ENCODE data around the gene MAZ. TPM values are rescaled to one million over a fixed set of nuclear protein-coding genes. Genes with fewer than 3 reads are reported as not detected.
"Not testable (repeated sequence)": the region's sequence is repeated elsewhere in the genome, so short reads cannot be mapped to it uniquely, and the experiment has no call there.

The MAZ gene
- total RNA-seq, 1 donor from 2014 or later = 74.0 TPM

- no peak for ATAC-seq (ENCODE audit: poor library complexity)
- intact Hi-C loops (cut with DNase I) = no loop called here
- no peak for DNase-seq
These were observed 26.9 kb upstream of the MAZ start for GRCh38 chr16:29779474-29779873.

GRCh38 chr16:29783094-29783953 is 23.0 kb upstream of the MAZ start:
- ATAC-seq (ENCODE audit: poor library complexity); intact Hi-C loops (cut with DNase I); DNase-seq: not testable (repeated sequence)

GRCh38 chr16:29784157-29784556 is 22.2 kb upstream of the MAZ start:
- ATAC-seq (ENCODE audit: poor library complexity) = no peak
- no peak for DNase-seq
- intact Hi-C loops (cut with DNase I) = loop anchor here (2.0 kb wide), 1 partner anchor 51 kb away; no protein-coding TSS in a partner anchor

GRCh38 chr16:29784901-29785500 is 21.3 kb upstream of the MAZ start:
- peak; percentile 95 for ATAC-seq (ENCODE audit: poor library complexity)
- intact Hi-C loops (cut with DNase I) = loop anchor here (2.0 kb wide), 1 partner anchor 50 kb away; no protein-coding TSS in a partner anchor
- peak; percentile 87 for DNase-seq

GRCh38 chr16:29787155-29787554 is 19.2 kb upstream of the MAZ start:
- DNase-seq; ATAC-seq (ENCODE audit: poor library complexity); intact Hi-C loops (cut with DNase I): not testable (repeated sequence)

- intact Hi-C loops (cut with DNase I) = no loop called here
- ATAC-seq (ENCODE audit: poor library complexity) (no peak), DNase-seq (no peak)
These were observed 16.6 kb upstream of the MAZ start for GRCh38 chr16:29789775-29790182.

GRCh38 chr16:29790183-29790948 is 16.0 kb upstream of the MAZ start, which contains the start of gene KIF22:
KIF22 (plus strand) TSS chr16:29790751; CDS start chr16:29790760, 9 bp downstream.
- intact Hi-C loops (cut with DNase I) = no loop called here
- DNase-seq (peak; percentile 100), ATAC-seq (ENCODE audit: poor library complexity) (peak; percentile 100)

GRCh38 chr16:29790949-29791844 is 15.1 kb upstream of the MAZ start:
- intact Hi-C loops (cut with DNase I) = no loop called here
- DNase-seq = no peak
- ATAC-seq (ENCODE audit: poor library complexity) = no peak

GRCh38 chr16:29791845-29792807 is 14.2 kb upstream of the MAZ start:
- intact Hi-C loops (cut with DNase I) = no loop called here
- no peak for ATAC-seq (ENCODE audit: poor library complexity)
- no peak for DNase-seq

- DNase-seq; ATAC-seq (ENCODE audit: poor library complexity); intact Hi-C loops (cut with DNase I): not testable (repeated sequence)
These were observed 13.2 kb upstream of the MAZ start for GRCh38 chr16:29793153-29793552.

GRCh38 chr16:29794231-29794710 is 12.1 kb upstream of the MAZ start:
- intact Hi-C loops (cut with DNase I) = no loop called here
- ATAC-seq (ENCODE audit: poor library complexity) (no peak), DNase-seq (no peak)

- intact Hi-C loops (cut with DNase I) = loop anchor here (10.0 kb wide), 1 partner anchor 1122 kb away; the partner anchor contains the start of gene FBXL19
- DNase-seq = no peak
- no peak for ATAC-seq (ENCODE audit: poor library complexity)
These were observed 3.9 kb upstream of the MAZ start for GRCh38 chr16:29802416-29802935.

GRCh38 chr16:29804020-29804419 is 2.3 kb upstream of the MAZ start:
- DNase-seq = no peak
- intact Hi-C loops (cut with DNase I) = loop anchor here (10.0 kb wide), 1 partner anchor 1121 kb away; the partner anchor contains the start of gene FBXL19
- no peak for ATAC-seq (ENCODE audit: poor library complexity)

GRCh38 chr16:29804455-29805231 is 1.7 kb upstream of the MAZ start:
- intact Hi-C loops (cut with DNase I) = loop anchor here (10.0 kb wide), 1 partner anchor 1120 kb away; the partner anchor contains the start of gene FBXL19
- peak; percentile 80 for DNase-seq
- ATAC-seq (ENCODE audit: poor library complexity) = peak; percentile 58

GRCh38 chr16:29805232-29806098 is 864 bp upstream of the MAZ start:
- intact Hi-C loops (cut with DNase I) = loop anchor here (10.0 kb wide), 1 partner anchor 1119 kb away; the partner anchor contains the start of gene FBXL19
- DNase-seq (peak; percentile 99), ATAC-seq (ENCODE audit: poor library complexity) (peak; percentile 90)
